ENCODE measurements around the gene OSBP. TPM values are rescaled to one million over a fixed set of nuclear protein-coding genes. Genes with fewer than 3 reads are reported as not detected.

OSBP gene
- total and polyA plus RNA-seq, 2 donors (not counting 3 experiments of a cell fraction or from before 2014, with no cell fraction given), result 14.2 to 37.5 TPM

DNA sequence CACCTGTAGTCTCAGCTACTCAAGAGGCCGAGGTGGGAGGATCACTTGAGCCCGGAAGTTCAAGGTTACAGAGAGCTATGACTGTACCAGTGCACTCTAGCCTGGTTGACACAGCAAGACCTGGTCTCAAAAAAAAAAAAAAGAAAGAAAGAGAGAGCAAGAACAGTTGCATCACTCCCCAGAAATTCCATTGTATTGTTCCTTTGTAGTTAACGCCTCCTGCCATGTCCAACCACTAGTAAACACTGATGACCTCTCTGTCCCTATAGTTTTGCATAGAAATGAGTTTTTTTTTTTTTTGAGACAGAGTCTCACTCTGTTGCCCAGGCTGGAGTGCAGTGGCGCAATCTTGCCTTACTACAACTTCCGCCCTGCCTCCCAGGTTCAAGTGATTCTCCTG lies 42.5 kb upstream of the OSBP start:
- Histone ChIP-seq H3K9me1 (replicated peaks; ENCODE audit: control insufficient read depth, extremely low read depth, insufficient read depth, low read length) (no peaks in the 10 kb centered on the region), H4K20me1 (replicated peaks; ENCODE audit: control insufficient read depth, extremely low read depth, insufficient read depth, low read length) (peaks cover 5% of the 10 kb centered on the region), H2AFZ (ENCODE audit: low read depth, low read length) (no peak overlapping the region), H3K9me3 (replicated peaks; ENCODE audit: control insufficient read depth, insufficient read depth, low read length) (no peaks in the 10 kb centered on the region), H3K27me3 (ENCODE audit: control insufficient read depth in 2 of 2, insufficient read depth in 2 of 2, low read length in 2 of 2) (no peaks in the 10 kb centered on the region), H3K36me3 (ENCODE audit: control insufficient read depth in 2 of 2, extremely low read depth in 1 of 2, insufficient read depth in 2 of 2, low read length in 2 of 2) (peaks cover 38 to 45% of the 10 kb centered on the region in 2 experiments), H3K27ac (ENCODE audit: insufficient read depth, low read depth, low read length) (no peak overlapping the region), H3K4me1 (ENCODE audit: control insufficient read depth, extremely low read depth, insufficient read depth, low read length) (peaks cover 9% of the 10 kb centered on the region), H3K4me2 (ENCODE audit: insufficient read depth, low read length) (no peak overlapping the region), H3K9ac (replicated peaks; ENCODE audit: extremely low read depth, insufficient read depth, low read length) (no peak overlapping the region), H3K4me3 (replicated peaks in 1 of 3; ENCODE audit: insufficient read depth in 1 of 3, low read depth in 1 of 3, low read length in 3 of 3) (no peak overlapping the region), H3K79me2 (ENCODE audit: control insufficient read depth, insufficient read depth, low read length) (peaks cover 19% of the 10 kb centered on the region)
- intact Hi-C loops (cut with micrococcal nuclease) (loop anchor here (10.0 kb wide), 1 partner anchor 63 kb away; no protein-coding TSS in a partner anchor), dilution Hi-C loops (cut with MboI; ENCODE audit: extremely low pct_ligation_motif_present, low sequenced_read_pairs) (no loop called here)
- TF ChIP-seq POLR2A (IDR thresholded peaks at IDR 0.05; ENCODE audit: low read depth, low read length) (no peak), MYC (IDR thresholded peaks at IDR 0.05; ENCODE audit: low read depth, low read length) (no peak), GATA2 (IDR thresholded peaks at IDR 0.05; ENCODE audit: insufficient read depth, insufficient read length, low read depth, low read length) (no peak), EZH2 (IDR thresholded peaks at IDR 0.05; ENCODE audit: borderline replicate concordance, low read depth, low read length, severe bottlenecking) (no peak)
- CTCF ChIA-PET, result no interaction called here
- FAIRE-seq, result no peak
- DNase-seq (ENCODE audit: low read depth, low spot score), result no peak
- BruUV-seq (replicated peaks), result no TSS peak
- POLR2A ChIA-PET, result no interaction called here

DNA sequence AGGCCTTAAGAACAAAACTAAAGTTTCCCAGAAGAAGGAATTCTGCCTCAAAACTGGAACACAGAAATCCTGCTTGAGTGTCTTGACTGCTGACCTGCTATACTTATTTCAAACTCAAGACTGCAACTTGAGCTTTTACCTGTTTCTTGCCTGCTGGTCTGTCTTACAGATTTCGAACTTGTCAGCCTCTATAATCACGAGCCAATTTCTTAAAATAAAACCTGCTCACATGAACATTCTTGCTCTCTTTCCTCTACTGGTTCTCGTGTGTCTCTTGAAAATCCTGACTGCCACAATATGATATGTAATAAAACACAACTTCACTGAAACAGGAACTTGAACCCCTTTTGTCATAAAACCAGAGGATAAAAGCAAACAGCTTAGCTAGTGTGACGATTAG lies 39.3 kb upstream of the OSBP start:
- no peak for TF ChIP-seq GATA2 (IDR thresholded peaks at IDR 0.05; ENCODE audit: insufficient read depth, insufficient read length, low read depth, low read length)
- no peak for TF ChIP-seq POLR2AphosphoS5 (IDR thresholded peaks at IDR 0.05; ENCODE audit: insufficient read depth, low read depth, low read length)
- TF ChIP-seq, protein P1, sequence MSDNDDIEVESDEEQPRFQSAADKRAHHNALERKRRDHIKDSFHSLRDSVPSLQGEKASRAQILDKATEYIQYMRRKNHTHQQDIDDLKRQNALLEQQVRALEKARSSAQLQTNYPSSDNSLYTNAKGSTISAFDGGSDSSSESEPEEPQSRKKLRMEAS (IDR thresholded peaks at IDR 0.05; ENCODE audit: insufficient read depth, insufficient read length), result no peak
- DNase-seq (ENCODE audit: low read depth, low spot score) (no peak), FAIRE-seq (no peak)
- Histone ChIP-seq H2AFZ (ENCODE audit: low read depth, low read length) (no peak overlapping the region), H3K79me2 (ENCODE audit: control insufficient read depth, insufficient read depth, low read length) (no peaks in the 10 kb centered on the region), H3K4me3 (replicated peaks in 1 of 3; ENCODE audit: insufficient read depth in 1 of 3, low read depth in 1 of 3, low read length in 3 of 3) (no peak overlapping the region), H3K4me1 (ENCODE audit: control insufficient read depth, extremely low read depth, insufficient read depth, low read length) (peaks cover 1% of the 10 kb centered on the region), H3K9me1 (replicated peaks; ENCODE audit: control insufficient read depth, extremely low read depth, insufficient read depth, low read length) (no peaks in the 10 kb centered on the region), H3K36me3 (ENCODE audit: control insufficient read depth in 2 of 2, extremely low read depth in 1 of 2, insufficient read depth in 2 of 2, low read length in 2 of 2) (peaks cover 51% of the 10 kb centered on the region in 2 experiments), H4K20me1 (replicated peaks; ENCODE audit: control insufficient read depth, extremely low read depth, insufficient read depth, low read length) (peaks cover 1% of the 10 kb centered on the region), H3K27me3 (ENCODE audit: control insufficient read depth in 2 of 2, insufficient read depth in 2 of 2, low read length in 2 of 2) (no peaks in the 10 kb centered on the region), H3K4me2 (ENCODE audit: insufficient read depth, low read length) (no peak overlapping the region), H3K27ac (ENCODE audit: insufficient read depth, low read depth, low read length) (no peak overlapping the region), H3K9me3 (replicated peaks; ENCODE audit: control insufficient read depth, insufficient read depth, low read length) (no peaks in the 10 kb centered on the region), H3K9ac (replicated peaks; ENCODE audit: extremely low read depth, insufficient read depth, low read length) (no peak overlapping the region)
- POLR2A ChIA-PET, result no interaction called here
- dilution Hi-C loops (cut with MboI; ENCODE audit: extremely low pct_ligation_motif_present, low sequenced_read_pairs), result no loop called here
- CTCF ChIA-PET, result interaction anchor here (0.8 to 1.4 kb wide), 4 partner anchors 9 to 118 kb away, joined by 3 to 4 read pairs (median 3); no protein-coding TSS in a partner anchor
- no TSS peak for BruUV-seq (replicated peaks)
- intact Hi-C loops (cut with micrococcal nuclease), result loop anchor here (10.0 kb wide), 1 partner anchor 60 kb away; no protein-coding TSS in a partner anchor
